ENCODE measurements around the gene SNX4. TPM values are rescaled to one million over a fixed set of nuclear protein-coding genes. Genes with fewer than 3 reads are reported as not detected.

Gene SNX4
- polyA plus RNA-seq, 2 of the 4 experiments (the other 2 are of a cell fraction), result 19.1 to 21.7 TPM

DNA sequence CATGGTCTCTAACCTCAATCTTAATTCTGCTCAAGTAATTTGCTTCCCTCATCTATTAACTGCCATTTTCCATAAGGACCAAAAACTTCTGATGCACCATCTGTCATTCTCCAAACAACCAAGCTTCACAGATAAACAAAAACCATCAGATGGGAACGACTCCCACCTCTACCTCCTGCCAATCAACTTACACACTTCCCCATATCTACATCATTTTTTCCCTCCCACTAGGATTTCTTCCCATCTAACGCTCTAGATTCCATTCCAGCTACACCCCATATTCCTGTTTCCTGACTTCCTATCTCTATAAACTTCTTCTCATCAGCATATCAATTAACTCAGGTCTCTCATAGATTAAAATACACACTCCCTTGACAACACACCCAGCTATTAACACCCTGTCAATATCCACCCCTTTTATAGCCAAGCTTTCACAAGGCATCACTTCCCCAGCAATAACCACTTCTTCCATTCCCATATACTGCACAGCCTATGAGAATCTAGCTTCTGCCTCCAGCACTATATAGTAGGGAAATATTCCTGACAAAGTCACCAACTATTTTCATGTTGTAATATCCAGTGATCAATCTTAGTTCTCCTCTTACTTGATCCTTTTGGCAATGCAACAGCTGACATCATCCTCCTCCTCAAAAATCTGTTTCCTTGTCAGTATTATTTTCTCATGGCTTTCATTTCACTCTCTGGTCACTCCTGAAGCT, 39.2 kb downstream of the SNX4 start:
- Histone ChIP-seq H3K9me3 (no peaks in the 10 kb centered on the region), H3K4me1 (no peaks in the 10 kb centered on the region), H3K4me3 (no peak overlapping the region), H3K27ac (no peak overlapping the region), H3K4me2 (no peak overlapping the region)
- ATAC-seq (no peak), FAIRE-seq (no peak), DNase-seq (ENCODE audit: low read depth in 1 of 2, low spot score in 1 of 2) (no peak)
- CTCF ChIA-PET, result interaction anchor here (1.0 kb wide), 1 partner anchor 17 kb away, joined by 3 read pairs; no protein-coding TSS in a partner anchor
- 88% methylated on average over 2 of the region's 2 CpGs for WGBS (ENCODE audit: missing lambda C conversion rate)
- POLR2A ChIA-PET, result no interaction called here
- TF ChIP-seq, protein P1, sequence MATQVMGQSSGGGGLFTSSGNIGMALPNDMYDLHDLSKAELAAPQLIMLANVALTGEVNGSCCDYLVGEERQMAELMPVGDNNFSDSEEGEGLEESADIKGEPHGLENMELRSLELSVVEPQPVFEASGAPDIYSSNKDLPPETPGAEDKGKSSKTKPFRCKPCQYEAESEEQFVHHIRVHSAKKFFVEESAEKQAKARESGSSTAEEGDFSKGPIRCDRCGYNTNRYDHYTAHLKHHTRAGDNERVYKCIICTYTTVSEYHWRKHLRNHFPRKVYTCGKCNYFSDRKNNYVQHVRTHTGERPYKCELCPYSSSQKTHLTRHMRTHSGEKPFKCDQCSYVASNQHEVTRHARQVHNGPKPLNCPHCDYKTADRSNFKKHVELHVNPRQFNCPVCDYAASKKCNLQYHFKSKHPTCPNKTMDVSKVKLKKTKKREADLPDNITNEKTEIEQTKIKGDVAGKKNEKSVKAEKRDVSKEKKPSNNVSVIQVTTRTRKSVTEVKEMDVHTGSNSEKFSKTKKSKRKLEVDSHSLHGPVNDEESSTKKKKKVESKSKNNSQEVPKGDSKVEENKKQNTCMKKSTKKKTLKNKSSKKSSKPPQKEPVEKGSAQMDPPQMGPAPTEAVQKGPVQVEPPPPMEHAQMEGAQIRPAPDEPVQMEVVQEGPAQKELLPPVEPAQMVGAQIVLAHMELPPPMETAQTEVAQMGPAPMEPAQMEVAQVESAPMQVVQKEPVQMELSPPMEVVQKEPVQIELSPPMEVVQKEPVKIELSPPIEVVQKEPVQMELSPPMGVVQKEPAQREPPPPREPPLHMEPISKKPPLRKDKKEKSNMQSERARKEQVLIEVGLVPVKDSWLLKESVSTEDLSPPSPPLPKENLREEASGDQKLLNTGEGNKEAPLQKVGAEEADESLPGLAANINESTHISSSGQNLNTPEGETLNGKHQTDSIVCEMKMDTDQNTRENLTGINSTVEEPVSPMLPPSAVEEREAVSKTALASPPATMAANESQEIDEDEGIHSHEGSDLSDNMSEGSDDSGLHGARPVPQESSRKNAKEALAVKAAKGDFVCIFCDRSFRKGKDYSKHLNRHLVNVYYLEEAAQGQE (IDR thresholded peaks at IDR 0.05), result no peak
- no peak for TF ChIP-seq CEBPB (IDR thresholded peaks at IDR 0.05)
- TF ChIP-seq ZFP36 (IDR thresholded peaks at IDR 0.05; ENCODE audit: borderline replicate concordance, partially characterized antibody), result no peak

DNA sequence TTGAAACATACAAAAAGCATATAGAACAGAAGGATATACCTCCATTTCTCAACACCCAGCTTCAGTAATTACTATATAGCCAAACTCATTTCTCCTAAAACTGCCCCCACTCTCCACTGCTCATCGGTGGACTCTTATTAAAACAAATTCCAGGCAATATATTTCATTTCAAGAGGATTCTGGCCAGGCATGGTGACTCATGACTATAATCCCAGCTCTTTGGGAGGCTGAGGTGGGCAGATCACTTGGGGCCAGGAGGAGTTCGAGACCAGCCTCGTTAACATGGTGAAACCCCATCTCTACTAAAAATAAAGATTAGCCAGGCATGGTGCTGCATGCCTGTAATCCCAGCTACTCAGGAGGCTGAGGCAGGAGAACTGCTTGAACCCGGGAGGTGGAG, 40.9 kb downstream of the SNX4 start:
- CTCF ChIA-PET, result no interaction called here
- no peaks in the 10 kb centered on the region for H3K4me1 ChIP-seq
- POLR2A ChIA-PET, result no interaction called here
- no peaks in the 10 kb centered on the region for H3K9me3 ChIP-seq
- no peak overlapping the region for H3K27ac ChIP-seq
- 85% methylated on average over 4 of the region's 4 CpGs for WGBS (ENCODE audit: missing lambda C conversion rate)
- H3K4me3 ChIP-seq, result no peak overlapping the region
- no peak for TF ChIP-seq NPAS2 (CRISPR knock-in tag; IDR thresholded peaks at IDR 0.05; ENCODE audit: borderline replicate concordance)
- no peak for TF ChIP-seq CEBPB (IDR thresholded peaks at IDR 0.05)
- TF ChIP-seq MAFK (IDR thresholded peaks at IDR 0.05; ENCODE audit: partially characterized antibody), result no peak
- no peak for TF ChIP-seq JUN (IDR thresholded peaks at IDR 0.05)
- TF ChIP-seq HOXB13 (CRISPR knock-in tag; IDR thresholded peaks at IDR 0.05; ENCODE audit: low read depth), result no peak
- TF ChIP-seq KDM5A (IDR thresholded peaks at IDR 0.05), result no peak
- TF ChIP-seq, protein P2, sequence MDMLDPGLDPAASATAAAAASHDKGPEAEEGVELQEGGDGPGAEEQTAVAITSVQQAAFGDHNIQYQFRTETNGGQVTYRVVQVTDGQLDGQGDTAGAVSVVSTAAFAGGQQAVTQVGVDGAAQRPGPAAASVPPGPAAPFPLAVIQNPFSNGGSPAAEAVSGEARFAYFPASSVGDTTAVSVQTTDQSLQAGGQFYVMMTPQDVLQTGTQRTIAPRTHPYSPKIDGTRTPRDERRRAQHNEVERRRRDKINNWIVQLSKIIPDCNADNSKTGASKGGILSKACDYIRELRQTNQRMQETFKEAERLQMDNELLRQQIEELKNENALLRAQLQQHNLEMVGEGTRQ (IDR thresholded peaks at IDR 0.05), result no peak
- no peak for TF ChIP-seq POLR2AphosphoS2 (conservative IDR thresholded peaks at IDR 0.05; ENCODE audit: low read length)
- no peak for TF ChIP-seq CHD4 (IDR thresholded peaks at IDR 0.05; ENCODE audit: borderline replicate concordance)
- no peak for TF ChIP-seq KDM1A (IDR thresholded peaks at IDR 0.05; ENCODE audit: low read depth)
- no peak for TF ChIP-seq ESRRA (IDR thresholded peaks at IDR 0.05; ENCODE audit: borderline replicate concordance, low read length)
- ATAC-seq (no peak), FAIRE-seq (no peak), DNase-seq (ENCODE audit: low read depth in 1 of 2, low spot score in 1 of 2) (no peak)
- H3K4me2 ChIP-seq, result no peak overlapping the region

DNA sequence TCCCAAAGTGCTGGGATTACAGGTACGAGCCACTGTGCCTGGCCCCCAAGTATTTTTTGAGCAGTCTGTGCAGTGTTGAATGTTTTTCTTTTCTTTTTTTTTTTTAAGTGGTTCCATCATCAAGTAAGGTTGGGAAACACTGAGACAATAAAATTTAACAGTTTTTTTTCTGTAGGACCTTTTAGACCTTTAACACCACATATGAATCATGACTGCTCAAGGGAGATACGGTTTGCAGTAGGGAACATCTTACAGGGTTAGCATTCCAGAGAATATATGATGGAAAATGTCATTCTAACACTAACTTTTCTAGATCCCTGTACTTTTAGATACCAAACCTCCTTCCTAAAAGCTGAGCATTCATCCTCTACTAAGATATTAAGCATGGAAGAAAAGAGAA, 41.7 kb downstream of the SNX4 start:
- POLR2A ChIA-PET, result no interaction called here
- H3K4me2 ChIP-seq, result no peak overlapping the region

DNA sequence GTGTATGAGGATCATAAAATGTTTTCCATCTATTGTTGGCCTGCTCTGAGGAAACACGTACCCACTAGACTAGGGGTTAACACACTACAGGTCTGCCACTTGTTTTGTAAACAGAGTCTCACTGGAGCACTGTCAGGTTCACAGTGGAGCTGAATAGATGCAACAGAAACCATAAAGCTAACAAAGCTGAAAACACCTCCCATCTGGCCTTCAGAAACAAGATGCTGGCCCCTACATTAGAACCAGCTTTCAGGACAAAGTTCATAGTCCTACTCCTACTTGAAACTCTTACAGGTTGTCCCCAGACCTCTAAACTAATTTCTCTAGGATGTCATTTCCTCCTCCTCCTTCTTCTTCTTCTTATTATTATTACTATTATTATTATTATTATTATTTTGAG, 42.3 kb downstream of the SNX4 start:
- CTCF ChIA-PET, result no interaction called here
- TF ChIP-seq, protein P3, sequence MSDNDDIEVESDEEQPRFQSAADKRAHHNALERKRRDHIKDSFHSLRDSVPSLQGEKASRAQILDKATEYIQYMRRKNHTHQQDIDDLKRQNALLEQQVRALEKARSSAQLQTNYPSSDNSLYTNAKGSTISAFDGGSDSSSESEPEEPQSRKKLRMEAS (IDR thresholded peaks at IDR 0.05), result no peak
- TF ChIP-seq POLR2A (IDR thresholded peaks at IDR 0.05; ENCODE audit: low read length) (no peak), HOXA7 (CRISPR knock-in tag; IDR thresholded peaks at IDR 0.05) (no peak), CHD4 (IDR thresholded peaks at IDR 0.05; ENCODE audit: borderline replicate concordance) (no peak), CEBPB (IDR thresholded peaks at IDR 0.05) (no peak), CBX2 (IDR thresholded peaks at IDR 0.05; ENCODE audit: borderline replicate concordance, low read depth) (no peak), ESRRA (IDR thresholded peaks at IDR 0.05; ENCODE audit: borderline replicate concordance, low read length) (no peak), RARB (CRISPR knock-in tag; IDR thresholded peaks at IDR 0.05) (no peak), HOXB5 (CRISPR knock-in tag; IDR thresholded peaks at IDR 0.05) (no peak), GATA3 (IDR thresholded peaks at IDR 0.05; ENCODE audit: borderline replicate concordance) (no peak)
- TF ChIP-seq, protein P4, sequence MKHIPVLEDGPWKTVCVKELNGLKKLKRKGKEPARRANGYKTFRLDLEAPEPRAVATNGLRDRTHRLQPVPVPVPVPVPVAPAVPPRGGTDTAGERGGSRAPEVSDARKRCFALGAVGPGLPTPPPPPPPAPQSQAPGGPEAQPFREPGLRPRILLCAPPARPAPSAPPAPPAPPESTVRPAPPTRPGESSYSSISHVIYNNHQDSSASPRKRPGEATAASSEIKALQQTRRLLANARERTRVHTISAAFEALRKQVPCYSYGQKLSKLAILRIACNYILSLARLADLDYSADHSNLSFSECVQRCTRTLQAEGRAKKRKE (CRISPR knock-in tag; IDR thresholded peaks at IDR 0.05; ENCODE audit: low read depth), result no peak
- no peak overlapping the region for H3K4me3 ChIP-seq
- H3K4me1 ChIP-seq, result no peaks in the 10 kb centered on the region
- no peak for FAIRE-seq
- no peak overlapping the region for H3K27ac ChIP-seq
- WGBS (ENCODE audit: missing lambda C conversion rate), result 90% methylated on average over 1 of the region's 1 CpG
- no peak overlapping the region for H3K4me2 ChIP-seq
- ATAC-seq, result no peak
- DNase-seq (ENCODE audit: low read depth in 1 of 2, low spot score in 1 of 2), result no peak
- POLR2A ChIA-PET, result no interaction called here
- H3K9me3 ChIP-seq, result no peaks in the 10 kb centered on the region

More for the DNA sequence above, 41.7 kb downstream of the SNX4 start:
- WGBS (ENCODE audit: missing lambda C conversion rate), result 76% methylated on average over 2 of the region's 2 CpGs
- TF ChIP-seq NR3C1 (IDR thresholded peaks at IDR 0.05) (no peak), MAFK (IDR thresholded peaks at IDR 0.05; ENCODE audit: partially characterized antibody) (no peak)
- DNase-seq (ENCODE audit: low read depth in 1 of 2, low spot score in 1 of 2) (no peak), FAIRE-seq (no peak), ATAC-seq (no peak)
- Histone ChIP-seq H3K4me3 (no peak overlapping the region), H3K27ac (no peak overlapping the region), H3K9me3 (no peaks in the 10 kb centered on the region), H3K4me1 (no peaks in the 10 kb centered on the region)
- CTCF ChIA-PET, result no interaction called here

Measured in A549 (cell line).